Cardiac muscle cell (in vitro differentiated cells and primary cell): ENCODE measurements around the gene ZNF207. TPM values are rescaled to one million over a fixed set of nuclear protein-coding genes. Genes with fewer than 3 reads are reported as not detected.

Experiments
- DNase-seq, 2 donors: peaks; one replicate each; pipeline versions ENCODE4 v3.0.0 to v3.0.0-alpha.2; 2010 to 2017; ENCODE audit warnings: low read depth in 1 of 2, low spot score in 1 of 2
- H3K27ac ChIP-seq: fragments of 200-600 bp; sonication (generic); 2 replicates; pipeline ENCODE4 v1.5.1; 2016
- H3K27me3 ChIP-seq: fragments of 200-600 bp; sonication (generic); 2 replicates; pipeline ENCODE4 v1.6.0; 2016; ENCODE audit warnings: control low read depth
- H3K36me3 ChIP-seq: fragments of 200-600 bp; sonication (generic); 2 replicates; pipeline ENCODE4 v1.5.1; 2016; ENCODE audit warnings: control low read depth
- H3K4me1 ChIP-seq: fragments of 200-600 bp; sonication (generic); 2 replicates; pipeline ENCODE4 v1.8.1; 2017; ENCODE audit warnings: low read depth, mild to moderate bottlenecking, mixed run types
- H3K4me3 ChIP-seq: fragments of 200-600 bp; sonication (generic); 2 replicates; pipeline ENCODE4 v1.5.1; 2016; ENCODE audit warnings: mild to moderate bottlenecking
- H3K9me3 ChIP-seq: fragments of 200-600 bp; sonication (generic); 2 replicates; pipeline ENCODE4 v1.5.1; 2017; ENCODE audit warnings: low read depth, mild to moderate bottlenecking, control low read depth
- polyA plus RNA-seq: library from polyadenylated mRNA; unstranded; fragments of >200 nt; fragmentation: Nextera tagmentation; extraction: Ambion mirVana; gene quantifications from 2 replicates; pipeline ENCODE4 v1.2.1, GENCODE V29; 2016
- total RNA-seq: library from RNA; depleted of rRNA; stranded (reverse); fragments of >200 nt; gene quantifications from 2 replicates; pipeline ENCODE4 v1.2.3, GENCODE V29; 2016
- TF ChIP-seq, protein P1 (sequence below): IDR thresholded peaks from 2 replicates; pipeline ENCODE4 v1.5.1; 2012; ENCODE audit warnings: low read depth, mild to moderate bottlenecking, low read length

ZNF207 gene
- total and polyA plus RNA-seq, 2 experiments from 2014 or later = 114 to 135 TPM

DNA sequence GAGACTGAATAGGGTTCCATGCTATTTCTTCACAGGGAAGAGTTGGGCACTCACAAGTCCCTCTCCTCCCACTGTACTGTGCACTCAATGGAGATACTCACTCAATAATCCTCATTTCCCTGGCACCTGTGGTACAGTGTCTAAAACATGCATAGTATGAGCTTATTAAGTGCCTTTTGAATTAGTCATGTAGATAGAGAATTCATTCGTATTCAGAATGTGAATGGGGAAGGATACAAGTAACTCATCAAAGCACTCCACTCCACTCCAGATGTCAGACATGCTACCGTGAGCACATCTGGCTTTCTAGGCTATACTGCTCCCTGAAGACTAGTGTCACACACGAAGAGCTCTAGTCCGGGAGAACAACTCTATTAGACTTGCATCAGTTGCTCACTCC is 14.3 kb upstream of the ZNF207 start:
- peak in 1 of 2 donors; percentile 47 for DNase-seq
- peaks cover 72% of the 10 kb centered on the region for H3K36me3 ChIP-seq

GRCh38 chr17:32341141-32341856 is 8.7 kb upstream of the ZNF207 start:
- peak in 1 of 2 donors; percentile 11 for DNase-seq
- peaks cover 4% of the 10 kb centered on the region for H3K4me1 ChIP-seq
- H3K27ac ChIP-seq = peak overlapping the region; percentile 90
- H3K4me3 ChIP-seq = peak overlapping the region; percentile 55
- H3K9me3 ChIP-seq = no peaks in the 10 kb centered on the region
- peaks cover 24% of the 10 kb centered on the region for H3K36me3 ChIP-seq
- TF ChIP-seq, protein P1, sequence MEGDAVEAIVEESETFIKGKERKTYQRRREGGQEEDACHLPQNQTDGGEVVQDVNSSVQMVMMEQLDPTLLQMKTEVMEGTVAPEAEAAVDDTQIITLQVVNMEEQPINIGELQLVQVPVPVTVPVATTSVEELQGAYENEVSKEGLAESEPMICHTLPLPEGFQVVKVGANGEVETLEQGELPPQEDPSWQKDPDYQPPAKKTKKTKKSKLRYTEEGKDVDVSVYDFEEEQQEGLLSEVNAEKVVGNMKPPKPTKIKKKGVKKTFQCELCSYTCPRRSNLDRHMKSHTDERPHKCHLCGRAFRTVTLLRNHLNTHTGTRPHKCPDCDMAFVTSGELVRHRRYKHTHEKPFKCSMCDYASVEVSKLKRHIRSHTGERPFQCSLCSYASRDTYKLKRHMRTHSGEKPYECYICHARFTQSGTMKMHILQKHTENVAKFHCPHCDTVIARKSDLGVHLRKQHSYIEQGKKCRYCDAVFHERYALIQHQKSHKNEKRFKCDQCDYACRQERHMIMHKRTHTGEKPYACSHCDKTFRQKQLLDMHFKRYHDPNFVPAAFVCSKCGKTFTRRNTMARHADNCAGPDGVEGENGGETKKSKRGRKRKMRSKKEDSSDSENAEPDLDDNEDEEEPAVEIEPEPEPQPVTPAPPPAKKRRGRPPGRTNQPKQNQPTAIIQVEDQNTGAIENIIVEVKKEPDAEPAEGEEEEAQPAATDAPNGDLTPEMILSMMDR = no peak
- H3K27me3 ChIP-seq = no peaks in the 10 kb centered on the region

More for the DNA sequence above, 14.3 kb upstream of the ZNF207 start:
- Histone ChIP-seq H3K4me1 (no peaks in the 10 kb centered on the region), H3K27ac (no peak overlapping the region), H3K27me3 (no peaks in the 10 kb centered on the region), H3K9me3 (no peaks in the 10 kb centered on the region), H3K4me3 (no peak overlapping the region)
- TF ChIP-seq, protein P1 = no peak

DNA sequence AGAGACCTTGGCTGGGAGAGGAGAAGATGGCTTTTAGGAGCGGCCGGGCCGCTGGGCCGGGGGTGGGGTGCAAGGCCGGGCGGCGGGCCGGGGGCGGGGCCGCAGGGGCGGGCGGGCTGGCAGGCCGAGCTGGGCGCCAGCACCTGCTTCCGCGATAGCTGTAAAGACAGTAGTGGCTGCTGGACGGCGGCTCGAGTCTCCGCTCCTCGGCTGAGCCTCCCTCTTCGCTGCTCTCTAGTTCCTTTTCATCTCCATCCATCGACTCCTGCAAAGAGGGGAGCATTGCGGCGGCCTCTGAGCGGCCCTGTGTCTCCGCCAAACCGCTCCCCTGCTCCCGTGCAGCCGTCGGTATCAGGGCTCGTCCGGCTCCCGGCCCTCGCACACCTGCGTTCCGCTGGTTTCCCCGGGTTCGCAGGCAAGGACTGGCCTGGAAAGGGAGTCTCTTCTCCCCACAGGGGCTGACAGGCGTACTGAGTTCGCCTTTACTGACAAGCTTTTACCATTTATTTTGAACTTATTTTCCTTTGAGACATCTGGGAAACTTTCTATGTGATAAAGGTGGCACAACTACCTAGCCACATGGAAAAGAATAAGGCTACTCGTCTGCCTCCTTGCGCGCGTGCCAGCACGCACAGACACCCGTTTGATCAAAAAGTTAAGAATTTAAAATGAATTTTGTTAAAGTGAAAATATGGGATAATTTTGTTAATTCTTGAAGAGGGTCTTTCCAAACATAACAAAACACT is 7.9 kb upstream of the ZNF207 start, which contains the start of gene C17orf75:
C17orf75 (minus strand) TSS at position 317 of the 746 bp plus-strand sequence; CDS start at position 283, 34 bp downstream.
- Histone ChIP-seq H3K27ac (peak within 1 kb of the TSS; percentile 90), H3K27me3 (no peaks in the 10 kb centered on the region), H3K36me3 (peaks cover 18% of the 10 kb centered on the region), H3K4me1 (peaks cover 4% of the 10 kb centered on the region), H3K9me3 (no peaks in the 10 kb centered on the region), H3K4me3 (peak within 1 kb of the TSS; percentile 55)
- TF ChIP-seq, protein P1 = no peak
- peak; percentile 81 to 84 for DNase-seq

GRCh38 chr17:32342603-32343325 is 7.2 kb upstream of the ZNF207 start:
- H3K27me3 ChIP-seq = no peaks in the 10 kb centered on the region
- TF ChIP-seq, protein P1 = no peak
- H3K36me3 ChIP-seq = peaks cover 12% of the 10 kb centered on the region
- no peaks in the 10 kb centered on the region for H3K9me3 ChIP-seq
- H3K4me3 ChIP-seq = peak overlapping the region; percentile 55
- no peak for DNase-seq
- H3K4me1 ChIP-seq = peaks cover 4% of the 10 kb centered on the region
- H3K27ac ChIP-seq = peak overlapping the region; percentile 90

DNA sequence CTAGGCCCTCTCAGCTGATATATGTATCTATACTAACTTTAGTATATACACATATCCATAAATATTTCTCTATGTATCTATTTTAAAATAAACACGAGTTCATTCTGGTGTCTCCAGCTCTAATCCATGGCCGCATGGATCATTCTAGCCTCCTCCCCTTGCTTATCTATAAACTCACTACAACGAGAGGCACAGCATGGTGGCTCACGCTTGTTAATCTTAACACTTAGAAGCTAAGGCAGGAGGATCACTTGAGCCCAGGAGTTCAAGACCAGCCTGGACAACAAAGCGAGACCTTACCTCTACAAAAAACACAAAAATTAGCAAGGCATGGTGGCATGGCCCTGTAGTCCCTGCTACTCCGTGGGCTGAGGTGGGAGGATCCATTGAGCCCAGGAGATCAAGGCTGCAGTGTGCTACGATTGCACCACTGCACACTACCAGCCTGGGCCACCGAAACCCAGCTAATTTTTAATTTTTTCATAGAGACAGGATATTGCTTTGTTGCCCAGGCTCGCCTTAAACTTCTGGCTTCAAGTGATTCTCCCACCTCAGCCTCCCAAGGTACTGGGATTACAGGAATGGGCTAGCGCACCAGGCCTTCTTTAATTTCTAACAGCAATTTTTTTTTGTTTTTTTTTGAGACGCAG is 3.9 kb upstream of the ZNF207 start:
- H3K36me3 ChIP-seq = no peaks in the 10 kb centered on the region
- H3K4me1 ChIP-seq = peaks cover 4% of the 10 kb centered on the region
- no peak for DNase-seq
- H3K27me3 ChIP-seq = no peaks in the 10 kb centered on the region
- TF ChIP-seq, protein P1 = no peak
- H3K27ac ChIP-seq = no peak overlapping the region
- H3K9me3 ChIP-seq = no peaks in the 10 kb centered on the region
- H3K4me3 ChIP-seq = no peak overlapping the region
